Osteoblast (primary cell): ENCODE data around the gene PANK1. TPM values are rescaled to one million over a fixed set of nuclear protein-coding genes. Genes with fewer than 3 reads are reported as not detected.

Experiments used
- DNase-seq: peaks from one replicate; pipeline ENCODE4 v3.0.0; 2011; ENCODE audit warnings: low spot score, mixed read lengths; ENCODE audit not compliant: insufficient read length; ENCODE audit errors: missing footprints
- H2AFZ ChIP-seq: 2 replicates; pipeline ENCODE4 v1.6.0; 2011; ENCODE audit warnings: mild to moderate bottlenecking, low read length
- H3K27ac ChIP-seq: 2 replicates; pipeline ENCODE4 v1.5.1; 2011; ENCODE audit warnings: mild to moderate bottlenecking, low read depth, low read length, moderate library complexity
- H3K27me3 ChIP-seq: 2 replicates; pipeline ENCODE4 v1.6.0; 2012; ENCODE audit warnings: mild to moderate bottlenecking, control low read depth, inconsistent platforms, low read length, moderate library complexity; ENCODE audit not compliant: insufficient read depth
- H3K36me3 ChIP-seq: 2 replicates; pipeline ENCODE4 v1.5.1; 2011; ENCODE audit warnings: mild to moderate bottlenecking, low read length, control low read depth, moderate library complexity; ENCODE audit not compliant: insufficient read depth
- H3K4me1 ChIP-seq: 2 replicates; pipeline ENCODE4 v1.5.1; 2011; ENCODE audit warnings: mild to moderate bottlenecking, low read length, control low read depth, moderate library complexity; ENCODE audit not compliant: insufficient read depth
- H3K4me2 ChIP-seq: 2 replicates; pipeline ENCODE4 v1.6.0; 2011; ENCODE audit warnings: mild to moderate bottlenecking, low read length; ENCODE audit not compliant: insufficient read depth
- H3K4me3 ChIP-seq: fragments of 200-600 bp; sonication (generic); 3 replicates; pipeline ENCODE4 v1.5.1; 2012; ENCODE audit warnings: mild to moderate bottlenecking, low read length, inconsistent platforms; ENCODE audit not compliant: insufficient read depth
- H3K79me2 ChIP-seq: 2 replicates; pipeline ENCODE4 v1.6.0; 2012; ENCODE audit warnings: mild to moderate bottlenecking, low read length, control low read depth, inconsistent platforms; ENCODE audit not compliant: insufficient read depth
- H3K9me3 ChIP-seq: 2 replicates; pipeline ENCODE4 v1.5.1; 2011; ENCODE audit warnings: low read depth, low read length, control low read depth
- H4K20me1 ChIP-seq: 2 replicates; pipeline ENCODE4 v1.6.0; 2012; ENCODE audit warnings: mild to moderate bottlenecking, low read length, control low read depth; ENCODE audit not compliant: insufficient read depth
- total RNA-seq: library from RNA; depleted of rRNA; stranded (reverse); fragments of >200 nt; gene quantifications from 2 replicates; pipeline ENCODE4 v1.2.3, GENCODE V29; 2012
- TF ChIP-seq, protein P1 (sequence below): IDR thresholded peaks from 2 replicates; pipeline ENCODE4 v1.5.1; 2011; ENCODE audit warnings: mild to moderate bottlenecking, low read depth, low read length, moderate library complexity; ENCODE audit errors: extremely low read depth

Gene PANK1
- total RNA-seq, 1 donor = 5.8 TPM

- TF ChIP-seq, protein P1, sequence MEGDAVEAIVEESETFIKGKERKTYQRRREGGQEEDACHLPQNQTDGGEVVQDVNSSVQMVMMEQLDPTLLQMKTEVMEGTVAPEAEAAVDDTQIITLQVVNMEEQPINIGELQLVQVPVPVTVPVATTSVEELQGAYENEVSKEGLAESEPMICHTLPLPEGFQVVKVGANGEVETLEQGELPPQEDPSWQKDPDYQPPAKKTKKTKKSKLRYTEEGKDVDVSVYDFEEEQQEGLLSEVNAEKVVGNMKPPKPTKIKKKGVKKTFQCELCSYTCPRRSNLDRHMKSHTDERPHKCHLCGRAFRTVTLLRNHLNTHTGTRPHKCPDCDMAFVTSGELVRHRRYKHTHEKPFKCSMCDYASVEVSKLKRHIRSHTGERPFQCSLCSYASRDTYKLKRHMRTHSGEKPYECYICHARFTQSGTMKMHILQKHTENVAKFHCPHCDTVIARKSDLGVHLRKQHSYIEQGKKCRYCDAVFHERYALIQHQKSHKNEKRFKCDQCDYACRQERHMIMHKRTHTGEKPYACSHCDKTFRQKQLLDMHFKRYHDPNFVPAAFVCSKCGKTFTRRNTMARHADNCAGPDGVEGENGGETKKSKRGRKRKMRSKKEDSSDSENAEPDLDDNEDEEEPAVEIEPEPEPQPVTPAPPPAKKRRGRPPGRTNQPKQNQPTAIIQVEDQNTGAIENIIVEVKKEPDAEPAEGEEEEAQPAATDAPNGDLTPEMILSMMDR = peak; percentile 23
- H3K79me2 ChIP-seq = no peaks in the 10 kb centered on the region
- no peaks in the 10 kb centered on the region for H3K36me3 ChIP-seq
- no peak for DNase-seq
- no peak overlapping the region for H3K4me3 ChIP-seq
- no peak overlapping the region for H2AFZ ChIP-seq
- no peaks in the 10 kb centered on the region for H3K27me3 ChIP-seq
- peaks cover 16% of the 10 kb centered on the region for H3K4me1 ChIP-seq
- H3K27ac ChIP-seq = no peak overlapping the region
- H3K4me2 ChIP-seq = no peak overlapping the region
- no peaks in the 10 kb centered on the region for H3K9me3 ChIP-seq
- H4K20me1 ChIP-seq = no peaks in the 10 kb centered on the region
Observed at GRCh38 chr10:89555688-89556445, 89.2 kb downstream of the PANK1 start.

DNA sequence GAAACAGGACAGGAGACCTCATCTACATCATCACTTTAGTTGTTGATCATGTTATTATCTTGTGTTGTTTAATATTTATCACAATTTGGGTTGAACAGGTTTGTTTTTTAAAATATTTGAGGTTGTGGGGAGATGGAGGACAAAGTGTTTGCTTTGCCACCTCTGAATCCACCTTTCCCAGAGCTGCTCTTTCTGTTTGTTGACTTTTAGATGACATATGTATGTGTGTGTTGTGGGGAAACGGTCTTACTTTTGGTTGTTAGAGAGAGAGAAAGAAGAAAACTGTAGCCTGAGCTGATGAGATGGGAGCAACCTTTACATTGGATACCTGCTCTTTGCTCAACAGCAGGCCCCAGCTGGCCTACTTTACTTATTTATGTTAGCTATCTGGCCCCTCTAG is 90.6 kb downstream of the PANK1 start:
- H3K4me1 ChIP-seq = peaks cover 16% of the 10 kb centered on the region
- H3K9me3 ChIP-seq = no peaks in the 10 kb centered on the region
- DNase-seq = no peak
- TF ChIP-seq, protein P1 = no peak
- H3K79me2 ChIP-seq = no peaks in the 10 kb centered on the region
- H3K36me3 ChIP-seq = no peaks in the 10 kb centered on the region
- H2AFZ ChIP-seq = no peak overlapping the region
- no peaks in the 10 kb centered on the region for H4K20me1 ChIP-seq
- H3K27me3 ChIP-seq = no peaks in the 10 kb centered on the region
- no peak overlapping the region for H3K4me2 ChIP-seq
- no peak overlapping the region for H3K4me3 ChIP-seq
- no peak overlapping the region for H3K27ac ChIP-seq

DNA sequence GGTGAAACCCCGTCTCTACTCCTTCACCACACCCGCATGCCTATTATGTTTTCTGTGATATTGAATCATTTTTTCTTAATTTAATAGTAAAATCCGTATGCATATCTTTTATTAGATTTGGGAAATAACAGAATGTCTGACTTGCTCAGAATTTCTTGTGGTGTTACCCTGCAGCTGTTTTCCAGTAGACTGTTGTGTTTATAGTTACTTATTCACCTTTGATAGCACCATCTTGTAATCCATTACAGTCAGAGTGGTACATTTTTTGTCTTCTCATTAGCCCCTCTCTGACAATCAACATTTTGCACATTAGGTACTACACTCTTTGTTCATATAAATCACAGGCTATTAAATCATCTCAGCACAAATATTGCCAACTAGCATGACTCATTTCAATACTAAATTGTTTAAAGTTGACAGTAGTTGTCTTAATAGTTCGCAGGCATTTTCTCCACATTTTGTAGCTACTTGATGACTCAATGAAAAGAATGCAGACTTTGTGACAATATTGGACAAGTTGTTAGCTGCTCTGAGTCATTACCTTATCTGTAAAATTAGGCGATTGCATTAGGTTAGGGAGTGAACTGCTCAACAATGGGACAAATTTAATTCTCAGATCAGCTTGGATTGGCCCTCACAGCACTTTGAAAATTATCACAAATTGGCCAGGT is 91.8 kb downstream of the PANK1 start:
- TF ChIP-seq, protein P1 = no peak
- Histone ChIP-seq H3K27me3 (no peaks in the 10 kb centered on the region), H3K4me1 (peaks cover 16% of the 10 kb centered on the region), H3K4me3 (no peak overlapping the region), H3K9me3 (no peaks in the 10 kb centered on the region), H3K79me2 (no peaks in the 10 kb centered on the region), H4K20me1 (no peaks in the 10 kb centered on the region), H3K36me3 (no peaks in the 10 kb centered on the region), H2AFZ (no peak overlapping the region), H3K4me2 (peak overlapping the region; percentile 16), H3K27ac (peak overlapping the region; percentile 50)
- peak; percentile 86 for DNase-seq

- DNase-seq = no peak
Observed at GRCh38 chr10:89552213-89552612, 92.8 kb downstream of the PANK1 start.

More at GRCh38 chr10:89552213-89552612, 92.8 kb downstream of the PANK1 start:
- Histone ChIP-seq H4K20me1 (no peaks in the 10 kb centered on the region), H3K4me2 (no peak overlapping the region), H3K27ac (no peak overlapping the region), H3K36me3 (no peaks in the 10 kb centered on the region), H2AFZ (no peak overlapping the region), H3K27me3 (no peaks in the 10 kb centered on the region), H3K9me3 (no peaks in the 10 kb centered on the region), H3K4me3 (no peak overlapping the region), H3K79me2 (no peaks in the 10 kb centered on the region), H3K4me1 (peaks cover 16% of the 10 kb centered on the region)
- TF ChIP-seq, protein P1 = no peak
